Measurements from ENCODE around the gene SH3PXD2A.

Gene SH3PXD2A

DNA sequence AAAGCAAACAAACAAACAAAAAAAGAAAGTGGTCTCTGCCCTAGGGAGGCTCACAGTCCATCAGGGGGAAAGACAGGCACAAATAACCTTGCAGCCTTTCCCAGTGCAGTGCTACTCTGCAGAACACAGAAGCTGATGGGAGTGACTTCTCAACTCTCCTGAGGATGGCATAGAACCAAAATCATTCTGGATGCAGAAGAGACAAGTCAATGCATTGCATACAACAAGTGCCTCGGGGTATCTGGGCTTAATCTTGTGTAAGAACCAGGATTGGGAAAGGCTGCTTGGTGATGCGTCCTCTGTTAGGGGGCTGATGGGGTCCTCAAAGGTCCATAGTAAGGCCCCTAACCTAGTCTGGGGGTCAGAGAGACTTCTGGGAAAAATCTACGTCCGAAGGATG lies 293.0 kb downstream of the SH3PXD2A start:
- DNase-seq (ENCODE audit: low read depth), result no peak

DNA sequence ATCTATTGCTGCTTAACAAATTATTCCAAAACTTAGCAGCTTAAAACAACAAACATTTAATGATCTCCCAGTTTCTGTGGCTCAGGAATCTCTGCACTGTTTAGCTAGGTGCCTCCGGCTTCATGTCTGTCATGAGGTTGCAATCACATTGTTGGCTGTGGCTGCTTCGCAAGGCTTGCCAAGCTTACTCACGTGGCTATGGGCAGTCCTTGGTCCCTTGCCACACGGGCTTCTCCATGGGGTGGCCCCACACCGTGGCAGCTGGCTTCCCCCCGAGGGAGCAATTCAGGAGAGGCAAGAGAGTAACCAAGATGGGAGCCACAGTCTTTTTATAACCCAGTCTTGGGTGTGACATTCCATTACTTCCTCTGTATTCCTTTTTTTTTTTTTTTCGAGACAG lies 294.5 kb downstream of the SH3PXD2A start:
- DNase-seq (ENCODE audit: low read depth), result no peak

DNA sequence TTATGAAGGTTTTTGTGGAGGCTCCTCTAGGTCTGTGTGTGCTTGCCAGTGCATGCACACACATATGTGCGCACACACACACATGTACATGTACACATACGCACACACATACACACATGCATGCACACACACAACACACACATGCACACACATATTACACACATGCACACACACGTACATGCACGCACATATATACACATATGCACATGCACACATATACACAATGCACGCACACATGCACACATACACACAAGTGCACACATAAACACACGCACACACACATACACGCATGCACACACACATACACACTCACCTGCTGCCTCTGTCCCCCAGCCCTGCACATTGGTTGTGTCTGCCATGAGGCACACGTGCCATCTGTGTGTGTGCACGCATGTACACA lies 295.6 kb downstream of the SH3PXD2A start:
- DNase-seq (ENCODE audit: low read depth), result no peak

DNA sequence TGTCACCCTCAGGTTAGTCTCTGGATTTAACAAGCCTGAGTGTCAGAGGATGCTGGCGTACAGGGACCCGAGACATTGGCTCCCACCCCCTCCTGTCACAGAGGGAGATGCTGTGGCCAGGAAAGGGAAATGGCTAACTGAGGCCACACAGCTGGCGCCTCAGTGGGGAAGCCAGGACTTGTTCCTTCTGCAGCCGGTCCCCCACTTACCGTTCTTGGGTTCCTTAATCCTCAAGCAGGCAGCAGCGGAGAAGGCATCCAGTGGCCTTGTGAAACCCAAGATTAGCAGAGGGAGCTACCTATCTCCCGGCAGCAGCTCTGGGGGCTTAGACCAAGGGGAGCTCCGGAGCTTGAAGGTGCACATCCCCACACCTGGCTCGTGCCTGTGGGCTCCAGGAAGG lies 296.5 kb downstream of the SH3PXD2A start:
- DNase-seq (ENCODE audit: low read depth), result no peak

DNA sequence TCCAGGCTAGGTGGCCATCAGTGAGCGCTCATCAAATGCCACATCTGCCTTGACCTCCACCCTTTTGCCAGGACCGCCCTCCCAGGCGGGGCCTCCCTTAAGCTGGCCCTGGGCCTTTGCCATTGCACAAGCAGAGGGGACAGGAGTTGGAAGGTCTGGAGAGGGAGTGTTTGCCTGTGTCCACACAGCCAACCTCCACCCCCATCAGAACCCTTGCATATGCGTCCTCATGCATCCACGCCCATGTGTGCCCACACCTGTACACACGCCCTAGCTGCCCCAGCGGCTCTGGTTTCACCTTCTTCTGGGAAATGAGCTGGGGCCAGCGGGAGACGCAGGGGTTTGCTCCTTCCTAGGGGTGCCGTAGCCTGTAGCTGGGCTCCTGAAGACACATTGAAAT lies 297.9 kb downstream of the SH3PXD2A start:
- DNase-seq (ENCODE audit: low read depth), result no peak

DNA sequence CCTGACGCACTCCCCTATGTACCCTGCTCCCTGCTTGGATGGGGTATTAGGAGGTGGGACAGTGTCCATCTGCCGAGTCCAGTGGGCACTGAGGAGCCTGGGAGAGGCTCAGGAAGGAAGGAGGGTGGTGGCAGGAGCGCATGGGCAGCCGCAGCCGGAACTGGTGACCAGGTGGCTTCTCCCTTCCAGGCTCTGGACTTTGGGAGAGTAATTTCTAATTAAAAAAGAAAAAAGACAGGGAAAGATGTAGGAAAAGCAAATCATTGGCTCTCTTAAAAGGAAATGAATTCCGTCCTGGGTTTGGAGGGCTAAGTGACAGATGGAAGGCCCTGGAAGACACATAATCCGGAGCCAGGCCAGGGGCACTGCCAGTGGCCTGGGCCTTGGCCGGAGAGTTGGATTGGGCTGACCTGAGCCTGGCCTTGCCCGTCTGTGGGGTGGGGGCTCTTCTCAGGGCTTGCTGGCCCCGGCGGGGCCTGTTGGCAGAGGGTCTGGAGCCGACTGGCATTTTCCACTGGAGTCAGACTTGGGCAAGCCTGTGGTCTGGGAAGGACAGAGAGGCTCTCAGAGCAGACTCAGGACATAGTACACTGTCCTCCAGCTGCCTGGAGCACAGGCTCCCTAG lies 298.9 kb downstream of the SH3PXD2A start:
- DNase-seq (ENCODE audit: low read depth), result no peak

DNA sequence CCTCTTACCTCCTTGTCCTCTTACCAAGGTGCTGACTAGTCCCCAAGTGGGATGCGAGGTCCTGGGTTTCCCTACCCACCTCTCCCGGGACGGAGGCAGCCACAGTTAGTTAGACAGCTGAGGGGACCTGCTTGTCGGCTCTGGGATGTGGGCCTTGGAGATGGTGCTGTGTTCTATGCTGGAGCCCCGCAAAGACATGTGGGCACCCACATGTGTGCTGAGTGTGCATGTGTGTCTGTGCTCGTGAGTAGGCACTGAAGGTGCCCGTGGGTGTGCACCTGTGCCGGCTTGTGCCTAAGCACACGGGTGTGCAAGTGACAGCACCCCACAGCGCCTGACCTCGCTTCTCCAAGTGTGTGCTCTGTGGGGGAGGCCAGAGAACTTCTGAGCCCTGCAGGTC lies 299.7 kb downstream of the SH3PXD2A start:
- no peak for DNase-seq (ENCODE audit: low read depth)

DNA sequence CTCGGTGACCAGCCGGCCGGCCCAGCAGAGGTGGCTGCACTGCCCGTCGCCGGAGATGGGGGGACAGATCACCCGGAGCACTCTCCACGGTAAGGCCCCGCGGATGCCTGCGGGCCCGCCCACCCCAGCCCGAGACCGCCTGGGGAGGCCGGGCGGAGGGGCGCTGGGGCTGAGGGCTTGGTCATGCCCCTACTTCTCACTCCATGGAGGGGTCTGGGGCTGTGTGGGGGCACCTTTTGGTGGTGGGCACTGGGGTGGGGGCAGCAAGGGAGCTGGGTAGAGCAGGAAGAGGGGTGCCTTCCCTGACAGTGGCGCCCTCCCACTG lies 300.1 kb downstream of the SH3PXD2A start:
- no peak for DNase-seq (ENCODE audit: low read depth)

DNA sequence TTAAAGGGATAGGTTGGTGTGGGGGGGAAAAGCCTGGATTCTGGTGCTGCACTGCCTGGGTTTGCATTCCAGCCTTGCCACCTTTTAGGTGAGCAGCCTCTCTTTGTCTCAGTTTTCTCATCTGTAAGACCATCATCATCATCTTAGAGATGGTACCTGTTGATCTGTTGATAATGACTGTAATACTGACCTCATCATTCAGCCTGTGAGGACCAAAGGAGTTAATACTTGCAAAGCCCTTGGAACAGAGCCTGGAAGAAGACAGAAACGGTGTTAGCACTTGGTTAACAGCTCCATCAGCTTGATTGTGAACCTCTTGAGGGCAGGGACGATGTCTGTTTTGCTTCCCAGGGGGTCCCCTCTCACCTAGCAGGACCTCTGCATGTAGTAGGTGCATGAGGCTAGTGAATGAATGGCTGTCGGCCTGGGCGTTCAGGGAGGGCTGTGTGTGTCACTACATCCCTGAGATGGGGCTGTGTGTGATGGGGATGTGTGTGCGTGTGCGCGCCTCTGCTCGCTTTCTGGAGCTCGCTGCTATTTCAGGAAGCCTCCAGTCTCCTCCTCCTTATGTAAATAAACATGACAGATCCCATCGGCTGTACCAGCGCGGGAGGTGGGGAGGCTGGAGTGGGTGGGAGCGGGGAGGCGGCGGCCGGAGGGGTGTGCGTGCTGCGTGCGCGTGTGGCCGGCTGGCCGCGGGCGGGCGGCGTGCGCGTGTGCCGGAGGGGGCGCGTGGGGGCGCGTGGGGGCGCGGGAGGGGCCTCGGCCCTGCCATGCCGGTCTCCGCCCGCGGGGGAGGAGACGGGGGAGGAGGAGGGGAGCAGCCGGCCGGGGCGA lies 300.7 kb downstream of the SH3PXD2A start:
- no peak for DNase-seq (ENCODE audit: low read depth)

DNA sequence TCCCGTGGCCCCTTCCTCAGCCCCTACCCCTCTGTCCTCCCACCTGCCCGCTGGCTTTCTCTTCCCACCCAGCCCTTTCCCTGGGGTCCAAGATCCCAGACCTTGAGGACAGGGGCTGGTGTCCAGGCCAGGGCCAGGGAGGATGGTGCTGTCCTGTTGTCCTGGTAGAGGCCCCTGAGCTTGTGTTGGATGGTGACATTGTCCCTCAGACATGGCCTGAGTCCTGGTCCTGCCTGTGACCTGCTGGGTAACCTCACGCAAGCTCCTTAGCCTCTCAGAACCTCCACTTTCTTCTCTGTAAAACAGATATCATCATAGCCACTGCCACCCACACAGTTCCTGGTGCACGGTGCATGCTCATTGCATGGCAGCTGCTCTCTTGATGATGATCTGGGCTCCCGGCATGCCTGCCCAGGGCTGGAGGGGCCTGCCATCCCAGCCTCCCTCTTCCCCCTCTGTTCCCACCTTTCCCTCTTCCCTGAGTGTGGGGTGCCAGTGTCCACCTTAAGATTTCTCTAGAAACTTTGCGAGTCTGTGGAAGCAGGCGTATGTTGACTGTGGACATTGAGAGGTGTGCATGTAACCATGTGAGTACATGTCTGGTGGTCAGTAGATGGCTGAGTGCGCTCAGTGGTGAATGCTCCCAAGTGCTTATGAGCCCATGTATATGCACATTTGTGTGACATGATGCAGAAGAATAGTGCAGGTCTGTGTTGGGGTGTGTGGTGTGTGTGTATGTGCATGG lies 301.5 kb downstream of the SH3PXD2A start:
- no peak for DNase-seq (ENCODE audit: low read depth)

DNA sequence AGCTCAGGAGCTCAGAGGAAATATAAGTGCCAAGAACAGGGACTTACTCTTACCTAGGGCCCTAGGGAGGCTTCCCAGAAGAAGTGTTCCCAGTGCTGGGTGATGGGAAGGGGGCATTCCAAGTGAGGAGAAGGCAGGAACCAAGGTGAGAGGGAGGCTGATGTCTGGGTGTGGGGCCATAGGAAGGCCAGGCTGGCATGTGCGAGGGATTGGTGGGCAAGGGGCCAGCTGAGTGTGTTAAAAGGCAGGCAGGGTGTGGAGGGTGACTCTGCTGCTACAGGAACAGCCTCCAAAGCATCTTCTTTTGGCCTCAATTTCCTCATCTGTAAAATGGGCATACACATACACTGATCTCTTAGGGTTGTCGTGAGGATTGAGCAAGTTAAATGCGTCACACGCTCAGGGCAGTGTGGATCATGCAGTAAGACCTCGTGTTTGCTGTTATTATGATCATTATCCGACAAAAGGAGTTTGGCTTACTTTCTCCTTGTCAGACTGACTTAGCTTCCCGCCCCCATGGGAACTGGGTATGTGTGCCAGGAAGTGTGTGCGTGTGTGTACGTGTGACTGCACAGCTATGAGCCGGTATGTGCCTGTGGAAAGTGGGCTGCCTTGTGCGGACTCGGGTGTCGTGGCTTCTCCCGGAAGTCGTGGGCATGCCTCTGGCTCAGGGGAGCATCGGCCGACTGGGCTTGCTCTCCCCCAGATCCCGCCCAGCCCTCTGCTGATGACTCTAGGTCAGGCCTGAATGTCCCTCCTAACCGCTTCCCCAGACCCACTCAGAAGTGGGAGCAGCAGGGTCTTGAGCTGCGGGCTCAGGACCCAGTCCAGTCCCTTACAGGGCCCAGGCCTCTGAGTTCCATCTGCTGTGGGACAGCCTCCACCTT lies 302.3 kb downstream of the SH3PXD2A start:
- DNase-seq (ENCODE audit: low read depth), result no peak

DNA sequence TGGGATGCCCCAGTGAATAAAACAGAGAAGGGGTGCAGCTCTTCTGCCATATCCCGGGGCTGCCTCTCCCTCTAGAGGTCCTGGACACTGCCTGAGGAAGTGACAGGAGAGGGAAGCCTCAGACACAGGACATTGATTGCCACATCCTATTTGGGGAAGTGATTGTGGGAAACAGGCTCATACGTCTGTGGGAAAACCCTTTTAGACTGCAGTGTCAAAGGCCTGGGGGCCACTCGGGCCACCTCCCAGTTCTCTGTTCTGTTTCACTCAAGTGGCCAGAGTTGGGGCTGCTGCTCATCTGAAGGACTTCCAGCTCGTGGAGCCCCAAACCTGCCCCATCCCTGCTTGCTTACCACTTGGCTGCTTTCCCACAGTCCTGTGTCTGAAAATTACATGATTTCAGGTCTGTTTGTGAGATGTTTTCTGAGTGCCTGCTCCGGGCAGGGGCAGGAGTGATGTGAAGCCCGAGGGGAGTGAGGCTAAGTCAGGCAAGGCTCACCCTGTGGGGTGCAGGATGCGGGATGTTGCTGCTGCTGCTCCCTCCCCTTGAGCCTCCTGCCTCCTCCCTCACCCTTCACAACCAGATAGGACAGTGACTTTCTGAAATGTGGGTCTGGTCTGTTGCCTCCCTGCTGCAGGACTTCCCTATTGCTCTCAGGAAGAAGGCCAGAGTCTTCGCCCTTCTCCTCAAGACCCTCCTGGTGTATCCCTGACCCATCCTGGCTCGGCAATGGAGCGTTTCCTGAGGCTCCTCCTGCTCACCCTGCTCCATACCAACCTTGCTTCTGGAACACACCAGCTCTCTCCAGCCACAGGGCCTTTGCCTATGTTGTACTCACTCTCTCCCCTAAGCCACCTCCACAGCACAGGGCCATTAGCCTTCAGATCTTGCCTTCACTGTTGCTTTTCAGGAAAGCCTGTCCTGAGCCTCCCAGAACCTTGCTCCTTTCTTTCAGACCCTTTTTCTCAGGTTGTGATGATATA lies 303.5 kb downstream of the SH3PXD2A start:
- DNase-seq (ENCODE audit: low read depth), result no peak

DNA sequence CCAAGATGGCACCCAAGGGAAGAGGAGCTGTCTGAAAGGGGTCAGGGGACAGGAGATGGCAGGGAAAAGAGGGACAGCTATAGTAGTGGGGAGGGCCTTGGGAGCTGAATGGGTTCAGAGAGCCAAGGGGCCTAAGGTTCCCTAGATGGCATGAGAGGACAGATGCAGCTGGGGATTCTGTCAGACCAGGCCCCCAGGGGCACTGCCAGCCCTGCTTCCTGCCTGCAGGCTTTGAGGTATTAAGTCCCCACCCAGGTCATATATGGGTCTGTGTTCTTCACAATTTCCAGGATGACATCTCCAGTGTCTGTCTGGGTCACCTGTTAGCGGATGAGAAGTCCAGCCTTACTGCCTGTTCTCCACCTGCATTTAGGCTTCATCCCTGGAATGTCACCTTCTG lies 305.1 kb downstream of the SH3PXD2A start:
- no peak for DNase-seq (ENCODE audit: low read depth)

DNA sequence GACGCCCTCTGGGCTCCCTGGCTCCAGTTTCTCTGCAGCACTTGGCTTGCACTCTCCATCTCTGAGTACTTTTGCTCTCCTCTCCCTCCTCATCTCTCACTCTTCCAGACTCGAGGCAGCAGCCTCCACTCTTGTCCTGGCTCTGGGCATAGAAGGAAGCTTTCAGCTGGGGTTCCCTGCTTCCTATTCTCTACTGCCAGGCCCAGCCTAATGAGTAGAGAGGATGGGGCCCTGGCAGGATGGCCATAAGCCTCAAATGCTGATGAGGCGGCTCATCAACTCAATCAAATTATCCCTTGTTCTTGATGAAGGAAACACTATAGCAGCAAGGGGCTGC lies 306.1 kb downstream of the SH3PXD2A start:
- no peak for DNase-seq (ENCODE audit: low read depth)

DNA sequence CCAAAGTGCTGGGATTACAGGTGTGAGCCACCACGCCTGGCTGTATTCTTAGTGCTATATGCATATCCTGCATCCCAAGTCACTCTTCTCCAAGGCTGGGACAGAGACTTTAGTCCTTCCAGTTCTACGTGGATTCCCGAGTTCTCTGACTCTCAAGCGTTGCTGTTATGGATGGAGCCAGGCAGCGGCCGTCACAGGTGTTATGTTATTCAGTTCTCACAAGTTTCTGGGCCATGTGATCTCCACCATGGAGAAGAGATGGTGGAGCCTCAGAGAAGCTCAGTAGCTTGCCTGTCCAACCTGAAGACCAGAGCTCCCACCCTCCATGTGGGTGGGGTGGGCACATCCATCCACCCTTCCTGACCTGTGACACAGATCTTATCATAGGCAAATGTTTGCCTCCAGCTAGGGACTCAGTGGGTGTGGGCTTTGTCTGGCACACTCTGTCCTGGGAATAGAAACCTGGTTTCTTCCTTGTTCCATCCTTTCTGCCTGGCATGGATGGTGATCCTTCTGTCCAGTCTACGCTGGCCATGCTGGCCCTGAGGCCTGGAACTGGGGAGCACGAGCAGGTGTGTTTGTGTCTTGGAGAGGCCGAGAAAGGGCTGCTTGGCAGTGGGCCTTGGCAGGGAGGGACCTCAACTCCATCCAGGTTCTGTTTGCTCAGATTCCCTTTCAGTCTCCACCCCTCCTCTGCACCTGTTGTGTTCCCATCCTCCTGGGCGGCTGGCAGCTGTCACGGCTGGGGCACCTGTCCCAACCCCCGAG lies 306.6 kb downstream of the SH3PXD2A start:
- DNase-seq (ENCODE audit: low read depth), result no peak

DNA sequence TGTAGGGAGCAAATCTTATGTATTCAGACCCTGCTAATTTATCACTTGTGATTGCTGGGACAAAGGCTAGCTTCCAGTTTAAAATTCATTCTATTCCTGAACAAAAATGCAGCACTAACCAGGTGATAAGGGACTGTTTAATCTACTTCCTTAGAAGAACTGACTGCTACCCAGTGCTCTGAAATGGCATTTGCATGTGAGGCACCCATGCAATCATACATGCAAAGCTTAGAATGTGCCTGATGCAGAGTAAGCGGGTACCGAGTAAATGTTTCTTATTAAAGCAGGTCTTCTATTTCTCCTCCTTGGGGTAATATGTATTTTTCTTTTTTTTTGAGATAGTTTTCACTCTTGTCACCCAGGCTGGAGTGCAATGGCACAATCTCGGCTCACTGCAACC lies 307.4 kb downstream of the SH3PXD2A start:
- no peak for DNase-seq (ENCODE audit: low read depth)

DNA sequence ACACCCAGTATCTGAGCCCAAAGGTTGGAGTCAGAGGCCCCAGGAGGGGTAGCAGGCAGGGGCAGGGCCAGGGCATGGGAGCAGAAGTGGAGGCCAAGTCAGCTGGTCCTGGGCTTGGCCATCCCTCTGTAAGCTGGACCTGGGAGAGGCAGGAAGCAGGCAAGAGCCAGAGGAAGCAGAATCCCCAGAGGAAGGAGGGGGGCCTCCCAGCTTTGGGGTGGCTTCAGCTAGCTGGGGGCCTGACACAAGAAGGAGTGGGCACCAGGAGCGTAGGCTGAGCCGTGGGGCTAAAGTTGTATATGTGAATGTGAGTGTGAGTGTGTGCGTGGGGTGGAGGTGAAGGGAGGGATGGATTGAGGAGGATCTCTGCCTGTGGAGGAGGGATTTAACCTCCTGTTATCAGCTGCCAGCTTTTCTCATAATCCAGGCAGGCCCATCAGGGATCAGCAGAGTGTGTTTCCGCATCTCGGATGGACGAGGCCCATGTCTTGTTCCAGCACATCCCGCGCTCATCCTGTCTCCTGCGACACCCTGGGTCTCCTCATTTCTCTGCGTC lies 307.9 kb downstream of the SH3PXD2A start:
- DNase-seq (ENCODE audit: low read depth), result no peak

DNA sequence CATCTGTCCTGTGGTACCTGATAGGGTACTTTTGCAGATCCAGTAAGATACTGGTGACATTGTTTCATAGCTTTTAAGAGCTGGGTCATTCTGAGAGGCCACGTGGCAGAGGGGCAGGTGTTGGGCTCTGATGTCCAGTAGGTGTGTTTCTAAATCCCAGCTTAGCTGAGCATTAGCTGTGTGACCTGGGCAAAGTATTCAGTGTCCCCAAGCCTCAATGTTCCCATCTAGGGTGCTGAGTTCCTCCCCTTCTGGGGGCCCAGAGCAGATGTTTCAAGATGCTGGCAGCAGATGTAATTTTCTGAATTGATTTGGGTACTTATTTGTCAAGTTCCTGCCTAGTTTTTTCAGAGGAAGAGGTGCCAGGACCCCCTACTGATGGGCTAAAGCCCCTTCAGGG lies 309.0 kb downstream of the SH3PXD2A start:
- no peak for DNase-seq (ENCODE audit: low read depth)

DNA sequence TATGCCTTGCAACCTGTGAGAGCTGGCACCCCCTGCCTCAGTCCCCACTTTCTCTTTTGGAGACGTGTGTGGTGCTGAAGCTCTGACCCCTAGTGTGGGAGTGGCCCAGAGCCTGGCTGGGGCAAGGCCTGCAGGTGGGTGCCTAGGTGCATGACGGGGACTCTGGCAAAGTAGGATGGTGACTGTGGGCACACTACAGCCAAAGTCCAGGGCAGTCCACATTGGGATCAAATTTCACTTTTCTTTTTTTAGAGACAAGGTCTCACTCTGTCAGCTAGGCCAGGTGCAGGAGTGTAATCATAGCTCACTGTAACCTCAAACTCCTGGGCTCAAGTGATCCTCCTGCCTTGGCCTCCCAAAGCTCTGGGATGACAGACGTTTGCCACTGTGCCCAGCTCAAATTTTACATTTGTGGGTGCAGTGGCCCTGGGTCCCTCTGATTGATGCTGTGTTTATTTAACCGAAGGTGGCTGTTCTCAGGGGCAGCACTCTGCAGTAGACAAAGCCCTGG lies 309.6 kb downstream of the SH3PXD2A start:
- DNase-seq (ENCODE audit: low read depth), result no peak

DNA sequence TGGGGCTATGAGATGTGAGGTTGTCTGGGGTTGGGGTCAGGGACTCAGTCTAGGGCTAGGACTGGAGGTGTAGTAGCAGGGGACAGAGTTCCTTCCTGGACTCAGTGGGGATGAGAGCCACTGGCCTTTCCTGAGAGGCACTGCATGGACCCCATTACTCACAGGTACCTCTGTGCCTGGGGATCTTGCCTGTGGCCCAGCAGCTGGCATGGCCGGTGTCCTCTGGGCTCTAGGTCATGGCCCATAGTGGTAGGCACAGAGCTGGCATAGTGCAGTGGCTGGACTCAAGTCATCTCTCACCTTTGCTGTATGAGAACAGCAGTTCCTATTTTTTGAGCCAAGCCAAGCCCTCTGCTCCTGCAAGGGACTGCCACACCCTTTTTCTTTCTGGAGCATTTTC lies 310.0 kb downstream of the SH3PXD2A start:
- DNase-seq (ENCODE audit: low read depth), result no peak

Data from stimulated activated CD8-positive, alpha-beta memory T cell treated with anti-CD3 and anti-CD28 coated beads, Interleukin-7, amount 100 ng/mL, for 24 hours (primary cell).